GM21526 (cell line): ENCODE results near the gene TTC7B.

ENCODE experiments used
- ATAC-seq: cut with Tn5 transposase; IDR thresholded peaks from one replicate; pipeline ENCODE4 v1.9.1; 2021; ENCODE audit warnings: moderate library complexity; ENCODE audit not compliant: unreplicated experiment, low FRiP score

TTC7B gene

GRCh38 chr14:90521084-90521929, 294.9 kb downstream of the TTC7B start:
- no peak for ATAC-seq

- ATAC-seq = no peak
These were observed 295.9 kb downstream of the TTC7B start for GRCh38 chr14:90520326-90520725.

GRCh38 chr14:90519262-90519920, 296.8 kb downstream of the TTC7B start:
- no peak for ATAC-seq

GRCh38 chr14:90518941-90519256, 297.3 kb downstream of the TTC7B start:
- ATAC-seq = no peak

GRCh38 chr14:90518069-90518940, 297.9 kb downstream of the TTC7B start:
- no peak for ATAC-seq

GRCh38 chr14:90517076-90517841, 299.0 kb downstream of the TTC7B start:
- ATAC-seq = no peak

- no peak for ATAC-seq
These were observed 301.7 kb downstream of the TTC7B start for GRCh38 chr14:90514566-90514965.

GRCh38 chr14:90514015-90514398, 302.2 kb downstream of the TTC7B start:
- ATAC-seq = no peak

GRCh38 chr14:90513161-90514014, 302.8 kb downstream of the TTC7B start:
- ATAC-seq = no peak

GRCh38 chr14:90512329-90512991, 303.8 kb downstream of the TTC7B start:
- no peak for ATAC-seq

- no peak for ATAC-seq
These were observed 304.4 kb downstream of the TTC7B start for GRCh38 chr14:90511795-90512328.

GRCh38 chr14:90511252-90511651, 305.0 kb downstream of the TTC7B start:
- ATAC-seq = no peak

GRCh38 chr14:90510159-90510558, 306.1 kb downstream of the TTC7B start:
- ATAC-seq = no peak

- no peak for ATAC-seq
These were observed 306.8 kb downstream of the TTC7B start for GRCh38 chr14:90509403-90509802.

GRCh38 chr14:90508536-90509254, 307.5 kb downstream of the TTC7B start:
- no peak for ATAC-seq

- ATAC-seq = no peak
These were observed 308.2 kb downstream of the TTC7B start for GRCh38 chr14:90508036-90508435.

- ATAC-seq = no peak
These were observed 308.8 kb downstream of the TTC7B start for GRCh38 chr14:90507428-90507827.

GRCh38 chr14:90506748-90507147, 309.5 kb downstream of the TTC7B start:
- no peak for ATAC-seq
